ENCODE results near the gene TNFRSF1B. TPM values are rescaled to one million over a fixed set of nuclear protein-coding genes. Genes with fewer than 3 reads are reported as not detected.

Gene TNFRSF1B
- total RNA-seq, 1 donor = 7.3 TPM

DNA sequence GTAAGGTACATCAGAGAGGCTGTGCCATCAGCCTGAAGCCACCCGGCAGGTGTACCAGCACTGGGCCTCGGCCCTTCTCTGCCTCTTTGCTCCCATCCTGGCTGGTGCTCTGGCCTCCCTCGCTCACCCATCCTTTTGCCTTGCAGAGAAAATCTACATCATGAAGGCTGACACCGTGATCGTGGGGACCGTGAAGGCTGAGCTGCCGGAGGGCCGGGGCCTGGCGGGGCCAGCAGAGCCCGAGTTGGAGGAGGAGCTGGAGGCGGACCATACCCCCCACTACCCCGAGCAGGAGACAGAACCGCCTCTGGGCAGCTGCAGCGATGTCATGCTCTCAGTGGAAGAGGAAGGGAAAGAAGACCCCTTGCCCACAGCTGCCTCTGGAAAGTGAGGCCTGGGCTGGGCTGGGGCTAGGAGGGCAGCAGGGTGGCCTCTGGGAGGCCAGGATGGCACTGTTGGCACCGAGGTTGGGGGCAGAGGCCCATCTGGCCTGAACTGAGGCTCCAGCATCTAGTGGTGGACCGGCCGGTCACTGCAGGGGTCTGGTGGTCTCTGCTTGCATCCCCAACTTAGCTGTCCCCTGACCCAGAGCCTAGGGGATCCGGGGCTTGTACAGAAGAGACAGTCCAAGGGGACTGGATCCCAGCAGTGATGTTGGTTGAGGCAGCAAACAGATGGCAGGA, 24.5 kb upstream of the TNFRSF1B start:
- no peak for DNase-seq (ENCODE audit: low read depth)
- no peak for TF ChIP-seq CTCF (IDR thresholded peaks at IDR 0.05; ENCODE audit: insufficient read depth, low read length)
- no peak overlapping the region for H3K4me3 ChIP-seq (ENCODE audit: low read depth, low read length)

DNA sequence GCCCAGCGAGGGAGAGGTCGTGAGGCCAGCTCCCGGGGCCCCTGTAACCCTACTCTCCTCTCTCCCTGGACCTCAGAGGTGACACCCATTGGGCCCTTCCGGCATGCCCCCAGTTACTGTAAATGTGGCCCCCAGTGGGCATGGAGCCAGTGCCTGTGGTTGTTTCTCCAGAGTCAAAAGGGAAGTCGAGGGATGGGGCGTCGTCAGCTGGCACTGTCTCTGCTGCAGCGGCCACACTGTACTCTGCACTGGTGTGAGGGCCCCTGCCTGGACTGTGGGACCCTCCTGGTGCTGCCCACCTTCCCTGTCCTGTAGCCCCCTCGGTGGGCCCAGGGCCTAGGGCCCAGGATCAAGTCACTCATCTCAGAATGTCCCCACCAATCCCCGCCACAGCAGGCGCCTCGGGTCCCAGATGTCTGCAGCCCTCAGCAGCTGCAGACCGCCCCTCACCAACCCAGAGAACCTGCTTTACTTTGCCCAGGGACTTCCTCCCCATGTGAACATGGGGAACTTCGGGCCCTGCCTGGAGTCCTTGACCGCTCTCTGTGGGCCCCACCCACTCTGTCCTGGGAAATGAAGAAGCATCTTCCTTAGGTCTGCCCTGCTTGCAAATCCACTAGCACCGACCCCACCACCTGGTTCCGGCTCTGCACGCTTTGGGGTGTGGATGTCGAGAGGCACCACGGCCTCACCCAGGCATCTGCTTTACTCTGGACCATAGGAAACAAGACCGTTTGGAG, 23.7 kb upstream of the TNFRSF1B start:
- no peak for DNase-seq (ENCODE audit: low read depth)
- H3K4me3 ChIP-seq (ENCODE audit: low read depth, low read length) = no peak overlapping the region
- no peak for TF ChIP-seq CTCF (IDR thresholded peaks at IDR 0.05; ENCODE audit: insufficient read depth, low read length)

GRCh38 chr1:12143631-12144155, 23.1 kb upstream of the TNFRSF1B start:
- no peak overlapping the region for H3K4me3 ChIP-seq (ENCODE audit: low read depth, low read length)
- DNase-seq (ENCODE audit: low read depth) = peak; percentile 87
- no peak for TF ChIP-seq CTCF (IDR thresholded peaks at IDR 0.05; ENCODE audit: insufficient read depth, low read length)

- H3K4me3 ChIP-seq (ENCODE audit: low read depth, low read length) = no peak overlapping the region
- TF ChIP-seq CTCF (IDR thresholded peaks at IDR 0.05; ENCODE audit: insufficient read depth, low read length) = no peak
- DNase-seq (ENCODE audit: low read depth) = no peak
These were observed 22.6 kb upstream of the TNFRSF1B start for GRCh38 chr1:12144236-12144635.

- TF ChIP-seq CTCF (IDR thresholded peaks at IDR 0.05; ENCODE audit: insufficient read depth, low read length) = no peak
- no peak for DNase-seq (ENCODE audit: low read depth)
- no peak overlapping the region for H3K4me3 ChIP-seq (ENCODE audit: low read depth, low read length)
These were observed 21.8 kb upstream of the TNFRSF1B start for GRCh38 chr1:12144969-12145368.

- no peak for DNase-seq (ENCODE audit: low read depth)
- no peak overlapping the region for H3K4me3 ChIP-seq (ENCODE audit: low read depth, low read length)
- no peak for TF ChIP-seq CTCF (IDR thresholded peaks at IDR 0.05; ENCODE audit: insufficient read depth, low read length)
These were observed 21.0 kb upstream of the TNFRSF1B start for GRCh38 chr1:12145616-12146342.

All from fibroblast of the aortic adventitia (primary cell).